ENCODE results near the gene TRMT61A.

The TRMT61A gene

GRCh38 chr14:103528587-103529382 lies at the start of gene TRMT61A:
TSS of gene TRMT61A (plus strand) at chr14:103529196. CDS start at chr14:103529979, 783 bp downstream.
- ATAC-seq, result peak; percentile 76

DNA sequence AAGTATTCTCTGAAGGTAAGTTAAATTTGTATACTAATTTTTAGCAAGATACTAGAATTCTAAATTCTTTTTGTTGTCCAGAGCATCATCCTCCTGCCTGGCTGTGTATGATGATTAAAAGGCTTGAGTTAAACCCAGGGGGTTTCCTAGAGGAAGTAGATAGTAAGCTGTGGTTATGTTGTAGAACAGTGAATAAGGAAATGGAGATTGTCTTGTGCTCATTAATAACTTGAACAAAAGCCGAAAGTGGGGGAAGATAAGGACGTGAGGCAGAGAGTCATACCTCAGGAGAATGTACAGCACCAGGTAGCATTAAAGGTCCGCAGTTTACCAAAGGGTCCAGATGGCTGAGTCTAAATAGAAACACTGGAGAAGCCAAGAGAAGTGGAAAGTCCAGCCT lies 48.4 kb upstream of the TRMT61A start:
- ATAC-seq, result peak; percentile 76 to 79

DNA sequence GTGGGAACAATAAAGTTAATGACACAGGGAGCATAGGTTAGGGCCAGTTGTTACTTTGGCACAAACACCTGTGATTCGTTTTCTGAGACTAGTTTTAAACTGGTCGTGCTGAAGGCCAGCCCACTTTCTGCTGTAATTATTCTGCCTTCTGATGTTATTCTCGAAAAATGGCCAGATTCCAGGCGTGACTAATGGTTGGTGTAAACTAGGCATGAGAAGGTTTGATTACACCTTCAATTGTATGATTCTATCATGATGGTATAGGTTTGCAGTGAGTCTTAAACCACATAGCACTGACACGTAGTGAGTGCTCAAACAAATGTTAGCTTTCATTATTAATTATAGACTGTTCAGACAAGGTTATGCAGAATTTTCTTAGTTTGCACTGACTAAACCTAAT lies 45.4 kb upstream of the TRMT61A start:
- peak in 1 of 2 donors; percentile 27 for ATAC-seq

GRCh38 chr14:103485504-103485903 lies 43.5 kb upstream of the TRMT61A start:
- no peak for ATAC-seq

DNA sequence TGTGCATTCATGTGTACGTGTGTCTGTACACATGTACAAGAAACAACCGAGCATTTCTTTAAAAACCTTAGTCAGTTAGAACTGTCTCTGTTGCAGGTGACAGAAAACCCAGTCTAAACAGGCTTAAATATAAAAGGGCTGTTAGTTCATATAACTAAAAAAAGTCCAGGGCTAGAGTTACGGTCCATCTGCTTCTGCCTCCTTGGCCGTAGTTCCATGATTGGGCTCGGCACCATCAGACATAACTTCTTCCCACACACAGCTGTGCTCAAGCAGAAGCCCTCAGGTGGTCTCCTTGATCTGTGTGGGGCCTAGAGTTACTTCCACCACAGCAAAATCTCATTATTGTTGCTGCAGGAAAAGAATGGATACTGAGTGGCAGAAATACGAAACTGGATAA lies 40.9 kb upstream of the TRMT61A start:
- ATAC-seq, result no peak

DNA sequence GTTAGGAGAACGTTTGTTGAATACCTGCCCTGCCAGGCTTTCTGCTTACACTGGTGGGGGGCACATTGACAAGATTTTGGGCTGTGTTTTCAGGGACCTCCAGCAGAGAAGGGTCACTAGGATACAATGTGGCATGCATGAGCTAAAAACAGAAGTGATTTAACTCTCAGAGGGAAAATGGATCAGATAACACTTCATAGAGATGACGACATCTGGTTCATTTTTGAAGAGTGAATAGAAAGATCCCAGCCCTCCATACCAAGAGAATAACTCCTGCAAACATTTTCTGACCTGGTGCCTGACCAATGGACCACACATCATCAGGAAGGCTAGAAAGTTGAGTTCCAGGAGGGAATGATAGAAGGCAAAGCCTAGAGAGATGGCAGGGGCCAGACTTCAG lies 40.0 kb upstream of the TRMT61A start:
- no peak for ATAC-seq

GRCh38 chr14:103489621-103490020 lies 39.4 kb upstream of the TRMT61A start:
- ATAC-seq, result no peak

- ATAC-seq, result no peak
Observed at GRCh38 chr14:103491691-103492090, 37.3 kb upstream of the TRMT61A start.

DNA sequence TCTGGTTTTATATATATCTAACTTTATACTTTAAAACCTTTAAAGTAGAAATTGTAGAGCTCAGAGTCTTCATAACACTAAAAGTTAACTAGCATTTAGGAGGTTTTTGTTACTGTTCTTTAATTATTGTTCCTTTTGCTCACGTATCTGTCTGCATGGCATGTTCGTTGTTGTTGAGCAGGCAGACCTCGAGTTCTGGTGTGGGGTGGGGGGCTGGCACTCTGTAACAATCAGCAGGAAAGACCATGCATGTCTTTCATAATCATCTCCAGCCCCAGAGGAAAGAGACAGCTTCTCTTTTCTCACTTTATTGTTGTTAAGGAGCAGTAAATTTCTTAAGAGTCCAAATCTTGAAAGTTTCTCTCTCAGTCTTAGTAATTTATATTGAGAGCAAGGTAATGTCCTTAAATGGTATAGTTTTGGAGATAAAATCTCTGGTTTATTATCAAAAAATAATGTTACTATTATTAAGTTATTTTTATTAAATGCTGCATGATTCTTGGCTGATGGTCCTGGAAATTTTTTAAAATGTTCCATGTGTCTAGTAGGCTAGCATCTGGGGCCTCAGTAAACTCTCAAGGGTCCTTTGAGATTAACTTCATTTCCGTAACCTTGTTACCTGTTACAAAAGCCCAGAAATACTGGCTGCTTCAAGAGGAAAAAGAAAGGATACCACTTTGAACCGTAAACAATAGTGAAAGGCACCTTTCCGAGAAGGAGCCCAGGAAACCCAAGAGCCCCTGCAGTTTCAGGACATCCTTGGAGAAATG lies 36.7 kb upstream of the TRMT61A start:
- ATAC-seq, result no peak

GRCh38 chr14:103495854-103496253 lies 33.1 kb upstream of the TRMT61A start:
- ATAC-seq, result no peak

- no peak for ATAC-seq
Observed at GRCh38 chr14:103496776-103497175, 32.2 kb upstream of the TRMT61A start.

DNA sequence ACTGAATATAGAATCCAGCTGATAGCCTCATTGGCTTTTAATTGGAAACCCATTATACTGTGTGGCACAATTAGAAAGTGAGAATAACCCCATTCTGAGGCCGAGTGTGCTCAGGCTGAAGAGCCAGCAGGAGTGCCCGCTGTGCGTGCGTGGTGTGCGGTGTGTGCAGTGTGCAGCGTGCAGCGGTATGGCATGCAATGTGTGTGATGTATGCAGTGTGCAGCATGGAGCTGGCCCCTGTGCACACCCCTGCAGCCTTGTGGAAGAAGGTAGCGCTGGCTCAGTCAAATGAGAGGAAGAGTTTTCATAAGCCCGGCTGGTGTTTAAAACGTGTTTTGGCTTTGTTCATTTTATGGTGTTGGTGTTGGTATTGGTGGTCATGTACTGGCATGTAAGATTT lies 29.3 kb upstream of the TRMT61A start:
- no peak for ATAC-seq

DNA sequence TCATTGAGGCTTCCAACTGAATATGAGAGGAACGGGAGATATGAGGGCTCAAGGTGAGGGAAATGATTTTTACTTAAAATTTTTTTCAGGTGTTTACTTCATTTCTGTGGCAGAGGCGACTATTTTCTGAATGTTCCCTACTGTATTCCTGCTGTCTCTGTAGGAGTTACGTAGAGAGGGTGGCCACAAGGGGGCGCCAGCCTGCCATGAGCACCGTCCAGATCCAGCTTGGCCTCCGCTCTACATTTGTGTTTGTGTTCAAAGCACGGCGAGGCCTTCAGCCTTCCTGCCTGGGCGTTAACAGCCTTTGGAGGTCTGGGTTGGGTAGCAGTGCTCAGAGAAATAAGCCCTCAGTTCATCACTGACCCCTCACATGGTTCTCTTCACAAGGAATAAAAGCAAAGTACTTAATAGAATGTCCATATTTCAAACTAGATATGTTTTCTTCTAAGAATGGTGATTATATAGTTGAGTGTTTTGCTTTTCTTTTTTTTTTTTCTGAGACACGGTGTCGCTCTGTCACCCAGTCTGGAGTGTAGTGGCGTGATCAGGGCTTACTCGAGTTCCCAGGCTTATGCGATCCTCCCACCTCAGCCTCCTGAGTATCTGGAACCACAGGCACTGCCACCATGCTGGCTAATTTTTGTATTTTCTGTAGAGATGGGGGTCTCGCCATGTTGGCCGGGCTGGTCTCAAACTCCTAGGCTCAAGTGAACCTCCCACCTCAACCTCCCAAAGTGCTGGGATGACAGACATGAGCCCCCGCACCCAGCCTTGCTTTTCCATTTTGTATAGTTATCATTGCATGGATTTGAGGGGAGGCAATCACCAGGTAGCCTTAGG lies 28.6 kb upstream of the TRMT61A start:
- ATAC-seq, result peak; percentile 84 to 86

- ATAC-seq, result no peak
Observed at GRCh38 chr14:103501041-103501870, 27.7 kb upstream of the TRMT61A start.

GRCh38 chr14:103501921-103502669 lies 26.9 kb upstream of the TRMT61A start:
- ATAC-seq, result no peak

- ATAC-seq, result no peak
Observed at GRCh38 chr14:103502877-103503276, 26.1 kb upstream of the TRMT61A start.

GRCh38 chr14:103503296-103503695 lies 25.7 kb upstream of the TRMT61A start:
- no peak for ATAC-seq

DNA sequence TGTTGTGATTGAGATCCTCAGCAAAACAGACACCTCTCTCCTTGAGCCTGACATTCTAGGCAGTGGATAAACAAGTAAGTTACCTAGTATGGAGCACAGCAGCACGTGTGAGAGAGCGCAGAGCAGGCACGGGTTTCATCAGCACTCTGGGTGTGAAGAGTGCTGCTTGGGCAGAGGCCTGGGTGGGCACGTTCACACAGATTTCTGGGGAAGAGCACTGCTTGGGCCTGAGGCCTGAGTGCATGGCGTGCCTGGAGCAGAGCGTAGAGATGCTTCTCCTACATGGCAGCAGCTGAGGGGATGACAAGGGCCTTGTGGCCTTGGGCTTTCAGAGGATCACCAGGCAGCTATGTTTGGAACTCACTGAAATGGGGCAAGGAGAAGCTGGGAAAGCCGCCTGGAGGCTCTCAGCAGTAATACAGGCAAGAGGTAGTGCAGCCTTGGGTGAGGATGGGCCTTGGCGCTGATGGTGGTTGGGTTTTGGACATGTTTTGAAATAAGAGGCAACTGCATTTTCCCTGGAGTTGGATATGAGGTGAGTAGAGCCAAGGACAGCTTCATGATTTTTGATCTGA lies 23.9 kb upstream of the TRMT61A start:
- ATAC-seq, result no peak

GRCh38 chr14:103507751-103508150 lies 21.2 kb upstream of the TRMT61A start:
- no peak for ATAC-seq

DNA sequence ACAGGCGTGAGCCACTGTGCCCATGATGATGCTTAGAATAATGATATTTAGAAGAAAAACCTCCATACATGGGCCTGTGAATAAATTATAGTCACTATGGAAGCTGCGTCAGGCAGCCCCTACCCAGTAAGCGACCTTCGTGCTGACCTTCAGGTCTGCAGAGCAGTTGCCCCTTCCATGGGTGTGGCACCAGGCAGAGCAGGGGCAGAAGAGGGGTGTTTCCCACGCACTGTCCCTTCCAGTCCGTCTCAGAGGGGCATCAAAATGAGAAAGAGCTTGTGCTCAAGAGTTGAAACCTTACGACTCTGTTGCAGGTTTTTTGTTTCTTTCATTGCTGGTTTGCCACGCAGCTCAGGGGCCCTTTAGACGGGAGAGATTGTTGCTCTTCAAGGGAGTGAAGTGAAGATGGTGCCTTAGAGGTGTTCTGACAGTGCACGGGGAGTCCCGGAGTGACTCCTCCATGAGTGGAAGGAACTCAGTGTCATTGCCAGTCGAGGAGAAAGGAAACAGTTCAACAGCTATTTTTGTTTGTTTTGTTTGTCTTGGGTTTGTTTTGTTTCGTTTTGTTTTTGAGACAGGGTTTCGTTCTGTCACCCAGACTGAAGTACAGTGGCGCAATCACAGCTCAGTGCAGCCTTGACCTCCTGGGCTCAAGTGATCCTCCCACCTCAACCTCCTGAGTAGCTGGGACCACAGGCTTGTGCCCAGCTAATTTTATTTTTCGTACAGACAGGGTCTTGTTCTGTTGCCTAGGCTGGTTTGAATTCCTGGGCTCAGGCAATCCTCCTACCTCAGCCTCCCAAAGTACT lies 20.3 kb upstream of the TRMT61A start:
- ATAC-seq, result no peak

All from activated CD4-positive, CD25-positive, alpha-beta regulatory T cell treated with anti-CD3 and anti-CD28 coated beads, Interleukin-2, amount 50 U/mL, for 24 hours (primary cell).